HG03280 (cell line): ENCODE data around the gene KIAA1191.
"Not testable (repeated sequence)": the region's sequence is repeated elsewhere in the genome, so short reads cannot be mapped to it uniquely, and the experiment has no call there.

Source experiments
- ATAC-seq: cut with Tn5 transposase; IDR thresholded peaks from one replicate; pipeline ENCODE4 v1.9.1; 2021; ENCODE audit warnings: mild to moderate bottlenecking, moderate library complexity; ENCODE audit not compliant: unreplicated experiment

KIAA1191 gene

GRCh38 chr5:176317534-176318374 is 43.8 kb downstream of the KIAA1191 start:
- no peak for ATAC-seq

GRCh38 chr5:176305356-176305755 is 56.2 kb downstream of the KIAA1191 start:
- ATAC-seq, result not testable (repeated sequence)
